GM19328 (cell line): ENCODE data around the gene FLNA.

ENCODE experiments used
- ATAC-seq: cut with Tn5 transposase; IDR thresholded peaks from one replicate; pipeline ENCODE4 v1.9.1; 2021; ENCODE audit warnings: mild to moderate bottlenecking, moderate library complexity; ENCODE audit not compliant: unreplicated experiment

FLNA gene

GRCh38 chrX:154360155-154360713 is 14.2 kb downstream of the FLNA start:
- no peak for ATAC-seq

- no peak for ATAC-seq
These were observed 14.9 kb downstream of the FLNA start for GRCh38 chrX:154359362-154360154.

GRCh38 chrX:154358829-154359228 is 15.6 kb downstream of the FLNA start:
- ATAC-seq = no peak

- ATAC-seq = no peak
These were observed 16.4 kb downstream of the FLNA start for GRCh38 chrX:154358011-154358410.

- no peak for ATAC-seq
These were observed 17.2 kb downstream of the FLNA start for GRCh38 chrX:154357205-154357604.

GRCh38 chrX:154356596-154356995 is 17.8 kb downstream of the FLNA start:
- ATAC-seq = no peak

- no peak for ATAC-seq
These were observed 18.7 kb downstream of the FLNA start for GRCh38 chrX:154355776-154356140.

- no peak for ATAC-seq
These were observed 19.2 kb downstream of the FLNA start for GRCh38 chrX:154355094-154355775.

- ATAC-seq = no peak
These were observed 19.9 kb downstream of the FLNA start for GRCh38 chrX:154354516-154354915.

- no peak for ATAC-seq
These were observed 20.4 kb downstream of the FLNA start for GRCh38 chrX:154354013-154354412.

GRCh38 chrX:154353172-154353843 is 21.1 kb downstream of the FLNA start:
- no peak for ATAC-seq

GRCh38 chrX:154352466-154352865 is 22.0 kb downstream of the FLNA start:
- no peak for ATAC-seq

GRCh38 chrX:154352012-154352401 is 22.4 kb downstream of the FLNA start:
- no peak for ATAC-seq

- ATAC-seq = no peak
These were observed 23.0 kb downstream of the FLNA start for GRCh38 chrX:154351183-154352011.

GRCh38 chrX:154350429-154351182 is 23.8 kb downstream of the FLNA start:
- ATAC-seq = no peak

GRCh38 chrX:154349979-154350378 is 24.5 kb downstream of the FLNA start:
- ATAC-seq = no peak

- ATAC-seq = no peak
These were observed 25.0 kb downstream of the FLNA start for GRCh38 chrX:154349359-154349935.

GRCh38 chrX:154348646-154349358 is 25.6 kb downstream of the FLNA start:
- no peak for ATAC-seq

GRCh38 chrX:154348114-154348531 is 26.3 kb downstream of the FLNA start:
- ATAC-seq = no peak
